Colon (tissue), 2 donors: ENCODE results near the gene FAM234A.
"Not testable (repeated sequence)": the region's sequence is repeated elsewhere in the genome, so short reads cannot be mapped to it uniquely, and the experiment has no call there.

Experiments used
- FAIRE-seq: peaks from 2 replicates; lab custom pipeline; 2012; peaks lifted over from hg19 to GRCh38; lab: Jason Lieb, UNC
- donor health status: control.
- donor health status: control.

The FAM234A gene

DNA sequence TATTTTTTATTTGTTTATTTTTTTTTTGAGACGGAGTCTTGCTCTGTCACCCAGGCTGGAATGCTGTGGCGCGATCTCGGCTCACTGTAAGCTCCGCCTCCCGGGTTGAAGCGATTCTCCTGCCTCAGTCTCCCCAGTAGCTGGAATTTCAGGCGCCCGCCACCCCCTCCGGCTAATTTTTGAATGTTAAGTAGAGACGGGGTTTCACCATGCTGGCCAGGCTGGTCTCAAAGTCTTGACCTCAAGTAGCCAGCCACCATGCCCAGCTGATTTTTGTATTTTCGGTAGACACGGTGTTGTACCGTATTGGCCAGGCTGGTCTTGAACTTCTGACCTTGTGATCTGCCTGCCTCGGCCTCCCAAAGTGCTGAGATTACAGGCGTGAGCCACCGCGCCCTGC, 4.3 kb upstream of the FAM234A start:
- FAIRE-seq = not testable (repeated sequence)

DNA sequence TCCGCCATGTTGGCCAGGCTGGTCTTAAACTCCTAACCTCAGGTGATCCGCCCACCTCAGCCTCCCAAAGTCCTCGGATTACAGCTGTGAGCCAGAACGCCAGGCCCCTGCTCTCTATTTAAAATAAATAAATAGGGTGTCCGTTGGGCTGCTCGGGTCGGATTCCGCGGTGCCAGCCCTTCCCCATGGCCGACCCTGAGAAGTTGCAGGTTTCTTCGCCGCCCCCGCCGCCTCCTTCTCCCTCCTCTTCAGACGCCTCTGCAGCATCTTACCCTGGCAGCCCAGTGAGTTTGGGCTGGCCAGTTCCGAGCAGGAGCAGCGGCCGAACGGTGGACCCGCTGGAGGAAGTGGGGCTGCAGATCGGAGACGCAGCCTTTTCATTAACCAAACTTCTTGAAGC, 3.7 kb upstream of the FAM234A start:
- no peak for FAIRE-seq

DNA sequence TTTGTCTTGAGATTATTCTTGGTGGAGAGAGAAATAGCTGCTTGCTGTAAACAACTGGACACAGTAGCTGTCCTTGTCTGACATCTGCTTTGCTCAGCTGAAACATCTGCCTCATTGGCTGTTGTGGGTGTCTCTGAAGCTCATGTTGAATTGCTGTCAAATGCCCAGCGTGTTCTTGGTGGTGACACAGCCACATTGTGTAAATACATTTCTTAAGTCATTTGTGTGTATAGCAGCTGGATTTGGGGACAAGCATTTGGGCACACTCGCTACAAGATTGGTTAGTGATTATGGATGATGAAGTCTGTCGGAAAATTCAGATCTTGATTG, 5.3 kb downstream of the FAM234A start:
- no peak for FAIRE-seq

DNA sequence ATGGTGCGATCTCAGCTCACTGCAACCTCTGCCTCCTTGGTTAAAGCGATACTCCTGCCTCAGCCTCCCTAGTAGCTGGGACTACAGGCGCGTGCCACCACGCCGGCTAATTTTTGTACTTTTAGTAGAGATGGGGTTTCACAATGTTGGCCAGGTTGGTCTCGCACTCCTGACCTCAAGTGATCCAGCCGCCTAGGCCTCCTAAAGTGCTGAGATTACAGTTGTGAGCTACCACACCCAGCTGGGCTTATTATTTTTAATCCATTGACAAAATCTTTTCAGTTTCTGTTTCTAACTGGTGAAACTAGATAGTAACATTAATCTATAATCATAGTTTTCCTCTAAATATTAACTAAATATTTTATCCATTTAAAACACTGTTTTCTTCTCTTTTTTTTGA, 5.9 kb downstream of the FAM234A start:
- FAIRE-seq = no peak

DNA sequence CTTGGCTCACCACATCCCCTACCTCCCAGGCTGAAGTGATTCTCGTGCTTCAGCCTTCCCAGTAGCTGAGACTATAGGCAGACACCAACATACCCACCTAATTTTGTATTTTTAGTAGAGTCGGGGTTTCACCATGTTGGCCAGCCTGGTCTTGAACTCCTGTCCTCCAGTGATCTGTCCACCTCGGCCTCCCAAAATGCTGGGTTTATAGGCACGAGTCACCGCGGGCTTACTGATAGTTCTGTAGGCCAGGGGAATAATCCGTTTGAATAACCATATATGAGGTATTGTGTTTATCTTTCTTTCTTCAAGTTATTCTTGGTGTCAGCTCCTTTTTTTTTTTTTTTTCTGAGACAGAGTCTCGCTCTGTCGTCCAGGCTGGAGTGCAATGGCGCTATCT, 7.7 kb downstream of the FAM234A start:
- FAIRE-seq = no peak

DNA sequence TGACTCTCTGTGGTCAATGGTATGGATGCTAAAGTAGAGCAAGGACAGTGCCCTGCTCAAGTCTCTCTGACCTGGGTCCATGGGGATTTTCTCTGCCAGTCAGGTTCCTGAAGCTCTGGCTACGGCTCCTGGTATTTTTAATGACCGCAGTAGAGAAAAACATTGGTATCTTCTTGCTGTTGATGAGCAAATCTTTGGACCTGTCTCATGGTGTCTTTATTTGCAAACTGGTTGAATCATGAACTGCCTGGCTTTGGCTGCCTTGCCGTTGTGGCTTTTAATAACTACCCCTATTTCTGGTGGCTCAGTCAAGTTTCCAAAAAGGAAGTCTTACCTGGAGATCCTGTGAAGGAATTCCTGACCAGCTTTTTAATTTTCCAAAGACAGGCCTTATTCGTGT, 8.7 kb downstream of the FAM234A start:
- FAIRE-seq = no peak

DNA sequence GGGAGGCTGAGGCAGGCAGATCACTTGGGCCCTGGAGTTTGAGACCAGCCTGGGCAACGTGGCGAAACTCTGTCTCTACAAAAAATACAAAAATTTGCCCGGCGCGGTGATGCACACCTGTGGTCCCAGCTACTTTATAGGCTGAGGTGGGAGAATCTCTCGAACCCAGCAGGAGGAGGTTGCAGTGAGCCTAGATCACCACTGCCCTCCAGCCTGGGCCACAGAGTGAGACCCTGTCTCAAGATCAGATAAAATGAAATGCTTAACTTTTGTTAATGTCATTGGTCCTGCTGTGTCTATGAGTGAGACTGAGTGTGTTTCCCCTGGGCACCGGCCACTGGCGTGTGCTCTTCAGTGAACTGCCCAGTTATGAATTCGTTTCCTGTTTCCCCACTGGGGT, 10.5 kb downstream of the FAM234A start:
- FAIRE-seq = no peak

DNA sequence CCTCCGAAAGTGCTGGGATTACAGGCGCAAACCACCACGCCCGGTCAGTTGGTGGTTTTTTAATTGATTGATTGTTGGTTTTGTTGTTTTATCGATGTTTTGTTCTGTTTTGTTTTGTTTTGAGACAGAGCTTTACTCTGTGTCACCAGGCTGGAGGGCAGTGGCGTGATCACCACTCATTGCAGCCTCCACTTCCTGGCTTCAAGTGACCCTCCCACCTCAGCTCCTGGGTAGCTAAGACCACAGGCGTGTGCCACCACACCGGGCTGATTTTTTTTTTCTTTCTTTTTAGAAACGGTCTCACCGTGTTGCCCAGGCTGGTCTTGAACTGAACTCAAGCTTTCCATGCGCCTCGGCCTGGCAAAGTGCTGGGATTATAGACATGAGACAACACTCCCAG, 12.4 kb downstream of the FAM234A start:
- FAIRE-seq = no peak

DNA sequence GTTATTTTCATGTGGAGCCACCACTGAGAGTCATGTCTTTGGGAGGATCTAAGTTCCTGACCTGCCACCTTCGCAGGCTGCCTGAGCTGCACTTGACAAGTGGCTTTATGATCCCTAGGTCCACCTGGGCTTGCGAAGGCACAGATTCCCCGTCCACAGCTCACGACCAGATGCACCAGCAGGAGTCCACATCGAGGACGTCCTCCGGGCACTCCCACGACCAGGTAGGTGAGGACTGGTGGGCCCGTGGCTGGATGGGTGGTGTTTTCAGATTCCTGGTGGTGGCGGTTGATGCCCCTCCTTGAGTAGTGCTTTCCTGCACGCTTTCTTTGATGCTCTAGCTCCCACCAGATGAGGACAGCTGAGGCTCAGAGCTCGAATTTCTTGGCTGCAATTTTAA, 14.8 kb downstream of the FAM234A start:
- no peak for FAIRE-seq

DNA sequence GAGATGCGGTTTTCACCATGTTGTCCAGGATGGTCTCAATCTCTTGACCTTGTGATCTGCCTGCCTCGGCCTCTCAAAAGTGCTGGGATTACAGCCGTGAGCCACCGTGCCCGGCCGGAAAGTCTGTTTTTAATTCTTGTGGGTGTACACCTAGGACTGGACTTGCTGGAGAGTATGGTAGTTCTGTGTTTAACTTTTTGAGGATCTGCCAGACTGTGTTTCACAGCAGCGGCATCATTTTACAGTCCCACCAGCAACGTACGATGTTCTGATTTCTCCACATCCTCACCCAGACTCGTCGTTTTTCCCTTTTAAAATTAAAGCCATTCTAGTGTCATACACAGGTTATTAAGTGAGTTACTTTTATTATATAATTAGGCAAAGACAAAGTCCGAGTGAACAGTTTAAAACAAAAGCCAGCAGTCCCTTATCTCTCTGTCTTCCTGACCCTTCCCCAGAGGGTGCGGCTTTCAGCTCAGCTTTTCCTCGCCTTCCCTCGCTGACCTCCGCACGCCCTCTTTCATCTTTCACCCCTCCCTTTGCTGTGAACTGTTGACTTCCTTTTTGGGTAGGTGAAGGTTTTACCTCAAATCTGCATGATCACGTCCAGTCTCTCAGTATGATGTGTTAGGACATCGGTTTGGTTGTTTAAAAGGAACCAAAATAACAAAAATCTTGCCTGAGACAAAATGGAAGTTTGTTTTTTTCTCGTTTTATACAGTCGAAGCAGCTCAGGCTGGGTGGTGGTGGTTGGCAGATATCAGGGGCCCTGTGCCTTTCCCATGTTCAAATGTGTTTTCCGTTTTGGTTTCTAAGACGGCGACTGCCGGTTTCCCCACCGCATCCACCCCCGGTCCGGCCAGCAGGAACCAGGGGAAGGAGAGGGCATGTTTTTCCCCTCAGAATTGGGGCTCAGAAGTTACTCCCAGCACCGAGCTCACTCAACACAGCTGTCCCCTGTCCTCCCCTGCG, 18.0 kb downstream of the FAM234A start:
- FAIRE-seq = no peak

DNA sequence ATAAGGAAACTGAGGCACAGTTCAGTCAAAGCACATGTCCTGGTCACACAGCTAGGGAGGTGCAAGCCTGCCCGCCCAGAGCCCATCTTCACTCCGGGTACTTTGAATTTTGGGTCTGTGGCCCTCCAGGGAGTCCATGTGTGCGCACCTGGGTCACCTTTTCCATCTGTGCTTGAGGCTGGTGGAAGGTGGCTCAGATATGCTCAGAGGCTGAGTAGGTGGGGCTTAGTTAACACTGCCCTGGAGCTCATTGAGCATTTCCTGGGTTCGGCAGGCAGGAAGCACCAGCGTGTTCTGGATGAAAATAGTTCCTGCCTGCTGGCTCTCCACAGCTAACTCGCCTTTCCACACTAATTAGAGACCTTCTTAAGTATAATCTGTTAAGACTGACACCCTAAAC, 19.2 kb downstream of the FAM234A start:
- FAIRE-seq = no peak

DNA sequence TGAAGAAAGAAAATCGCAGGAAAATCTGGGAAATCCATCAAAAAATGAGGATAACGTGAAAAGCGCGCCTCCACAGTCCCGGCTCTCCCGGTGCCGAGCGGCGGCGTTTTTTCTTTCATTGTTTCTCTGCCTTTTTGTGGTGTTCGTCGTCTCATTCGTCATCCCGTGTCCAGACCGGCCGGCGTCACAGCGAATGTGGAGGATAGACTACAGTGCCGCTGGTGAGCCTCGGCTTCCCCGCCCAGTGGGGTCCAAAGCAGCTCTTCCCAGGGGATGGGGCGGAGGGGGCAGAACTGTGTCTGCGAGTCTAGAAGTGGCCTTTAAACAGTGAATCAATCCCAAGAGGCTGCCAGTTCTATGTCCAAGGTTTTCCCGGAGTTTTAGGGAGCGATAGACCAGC, 19.8 kb downstream of the FAM234A start:
- no peak for FAIRE-seq

DNA sequence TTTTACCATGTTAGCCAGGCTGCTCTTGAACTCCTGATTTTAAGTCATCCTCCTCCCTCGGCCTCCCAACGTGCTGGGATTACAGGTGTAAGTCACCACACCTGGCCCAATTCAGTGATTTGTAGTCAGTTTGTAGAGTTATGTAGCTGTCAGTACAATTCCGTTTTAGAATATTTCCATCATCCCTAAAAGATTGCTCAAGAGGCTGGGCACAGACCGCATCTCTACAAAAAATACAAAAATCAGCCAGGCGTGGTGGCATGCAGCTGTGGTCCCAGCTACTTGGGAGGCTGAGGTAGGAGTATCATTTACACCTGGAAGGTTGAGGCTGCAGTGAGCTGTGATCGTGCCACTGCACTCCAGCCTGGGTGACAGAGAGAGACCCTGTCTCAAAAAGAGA, 20.6 kb downstream of the FAM234A start:
- FAIRE-seq = no peak

DNA sequence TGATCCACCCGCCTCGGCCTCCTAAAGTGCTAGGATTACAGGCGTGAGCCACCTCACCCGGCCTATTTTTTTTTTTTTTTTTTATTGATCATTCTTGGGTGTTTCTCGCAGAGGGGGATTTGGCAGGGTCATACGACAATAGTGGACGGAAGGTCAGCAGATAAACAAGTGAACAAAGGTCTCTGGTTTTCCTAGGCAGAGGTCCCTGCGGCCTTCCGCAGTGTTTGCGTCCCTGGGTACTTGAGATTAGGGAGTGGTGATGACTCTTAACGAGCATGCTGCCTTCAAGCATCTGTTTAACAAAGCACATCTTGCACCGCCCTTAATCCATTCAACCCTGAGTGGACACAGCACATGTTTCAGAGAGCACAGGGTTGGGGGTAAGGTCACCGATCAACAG, 23.5 kb downstream of the FAM234A start:
- FAIRE-seq = not testable (repeated sequence)

DNA sequence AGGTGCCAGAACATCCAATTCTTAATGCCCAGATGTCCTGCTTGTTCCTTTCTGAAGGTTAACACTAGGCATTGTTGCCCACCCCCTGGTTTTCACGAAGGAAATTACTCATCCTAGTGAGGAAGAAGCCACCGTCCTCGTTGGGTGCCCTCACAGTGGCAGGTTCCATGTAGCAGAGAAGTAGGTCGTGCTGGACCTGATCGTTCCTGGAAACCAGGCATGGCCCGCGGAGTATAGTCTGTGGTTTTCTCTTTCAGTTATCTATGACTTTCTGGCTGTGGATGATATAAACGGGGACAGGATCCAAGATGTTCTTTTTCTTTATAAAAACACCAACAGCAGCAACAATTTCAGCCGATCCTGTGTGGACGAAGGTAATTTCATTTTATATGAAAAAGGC, 24.6 kb downstream of the FAM234A start:
- no peak for FAIRE-seq

DNA sequence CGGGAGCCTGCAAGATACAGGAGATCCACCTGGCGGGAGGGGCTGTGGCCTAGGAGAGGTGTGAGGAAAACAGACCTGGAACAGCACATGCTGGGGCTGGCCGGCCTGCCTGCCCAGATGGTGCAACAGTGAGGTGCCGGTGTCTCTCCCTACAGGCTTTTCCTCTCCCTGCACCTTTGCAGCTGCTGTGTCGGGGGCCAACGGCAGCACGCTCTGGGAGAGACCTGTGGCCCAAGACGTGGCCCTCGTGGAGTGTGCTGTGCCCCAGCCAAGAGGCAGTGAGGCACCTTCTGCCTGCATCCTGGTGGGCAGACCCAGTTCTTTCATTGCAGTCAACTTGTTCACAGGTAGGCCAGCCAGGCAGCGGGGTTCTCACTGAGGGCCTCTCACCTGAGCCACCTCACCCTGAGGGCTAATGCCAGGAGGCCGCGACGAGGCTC, 25.2 kb downstream of the FAM234A start:
- no peak for FAIRE-seq

DNA sequence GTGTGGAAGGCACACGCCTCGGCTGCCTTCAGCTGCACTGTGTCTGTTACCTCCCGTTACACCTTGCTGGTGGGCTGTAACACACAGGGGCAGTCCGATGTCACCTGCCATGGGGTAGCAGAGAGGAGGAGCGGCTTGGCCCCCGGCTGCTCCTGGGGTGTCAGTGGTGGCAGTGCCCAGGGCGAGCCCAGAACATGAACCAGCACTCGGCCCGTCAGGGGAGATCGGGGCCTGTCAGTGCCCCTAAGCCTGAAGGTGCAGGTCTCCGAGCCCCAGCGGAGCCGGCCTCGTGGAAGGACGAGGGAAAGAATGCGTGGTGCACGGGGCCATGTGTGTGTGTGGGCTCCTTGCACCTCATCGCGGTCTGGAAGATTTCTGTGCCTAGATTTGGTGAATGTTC, 25.7 kb downstream of the FAM234A start:
- FAIRE-seq = no peak

DNA sequence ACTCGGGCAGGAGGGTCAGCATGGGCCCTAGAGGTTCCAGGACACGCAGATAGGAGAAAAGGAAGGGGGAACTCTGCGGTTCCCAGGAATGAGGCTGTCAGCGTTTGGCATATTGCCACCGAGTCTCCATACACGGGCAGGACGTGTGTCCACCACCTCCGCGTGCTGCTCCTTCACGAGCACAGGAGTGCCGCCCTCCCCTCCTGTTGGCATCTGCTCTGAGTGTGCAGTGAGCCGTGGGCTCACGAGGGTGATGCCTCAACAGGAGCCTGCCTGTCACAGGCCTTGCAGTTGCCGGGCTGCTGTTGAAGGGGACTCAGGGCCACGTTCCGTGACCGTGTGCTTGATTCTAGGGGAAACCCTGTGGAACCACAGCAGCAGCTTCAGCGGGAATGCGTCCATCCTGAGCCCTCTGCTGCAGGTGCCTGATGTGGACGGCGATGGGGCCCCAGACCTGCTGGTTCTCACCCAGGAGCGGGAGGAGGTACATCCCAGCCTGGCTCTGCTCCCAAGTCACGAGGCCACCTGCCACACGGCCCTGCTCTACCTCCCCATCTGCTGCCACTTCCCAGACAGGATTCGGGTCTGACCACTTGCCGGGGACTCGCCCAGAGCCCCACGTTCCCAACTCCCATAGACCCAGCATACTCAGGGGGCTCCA, 26.5 kb downstream of the FAM234A start:
- FAIRE-seq = no peak

DNA sequence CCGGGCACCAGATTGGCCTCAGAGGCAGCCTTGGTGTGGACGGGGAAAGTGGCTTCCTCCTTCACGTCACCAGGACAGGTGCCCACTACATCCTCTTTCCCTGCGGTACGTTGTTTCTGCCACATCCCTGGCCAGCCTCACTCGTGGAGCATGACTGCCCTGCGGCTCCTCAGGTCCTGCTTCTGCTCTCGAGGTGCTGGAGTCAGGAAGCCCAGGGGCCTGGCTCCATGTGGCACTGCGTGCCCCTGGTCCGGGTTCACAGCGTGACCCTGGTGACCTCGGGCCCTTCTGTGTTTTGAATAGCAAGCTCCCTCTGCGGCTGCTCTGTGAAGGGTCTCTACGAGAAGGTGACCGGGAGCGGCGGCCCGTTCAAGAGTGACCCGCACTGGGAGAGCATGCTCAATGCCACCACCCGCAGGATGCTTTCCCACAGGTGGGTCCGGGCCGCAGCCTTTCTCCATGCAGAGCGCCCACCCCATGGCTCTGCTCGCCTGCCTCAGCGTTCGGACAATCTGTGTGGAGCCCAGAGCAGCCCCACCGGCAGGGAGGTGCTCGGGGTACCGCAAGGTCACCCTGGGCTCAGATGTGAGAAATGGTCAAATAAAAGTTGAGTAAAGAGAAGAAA, 27.6 kb downstream of the FAM234A start:
- no peak for FAIRE-seq

DNA sequence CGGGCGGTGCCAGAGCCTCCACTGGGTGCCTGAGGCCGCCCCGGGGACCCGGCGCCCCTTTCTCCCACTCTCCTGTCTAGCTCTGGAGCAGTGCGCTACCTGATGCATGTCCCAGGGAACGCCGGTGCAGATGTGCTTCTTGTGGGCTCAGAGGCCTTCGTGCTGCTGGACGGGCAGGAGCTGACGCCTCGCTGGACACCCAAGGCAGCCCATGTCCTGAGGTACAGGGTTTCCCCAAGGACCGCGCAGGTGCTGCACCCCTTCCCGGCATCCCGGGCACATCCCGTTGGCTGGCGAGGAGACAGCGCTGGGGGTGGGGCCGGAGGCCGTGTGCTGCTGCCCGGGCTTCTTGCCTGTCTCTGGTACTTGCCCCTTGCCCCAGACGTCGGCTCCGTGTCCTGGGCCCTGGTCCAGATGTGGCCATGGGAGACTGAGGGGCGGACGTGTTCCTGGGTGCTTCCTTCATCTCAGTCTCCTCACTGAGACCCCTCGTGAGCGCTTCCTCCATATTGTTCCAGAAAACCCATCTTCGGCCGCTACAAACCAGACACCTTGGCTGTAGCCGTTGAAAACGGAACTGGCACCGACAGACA, 28.7 kb downstream of the FAM234A start:
- FAIRE-seq = no peak

DNA sequence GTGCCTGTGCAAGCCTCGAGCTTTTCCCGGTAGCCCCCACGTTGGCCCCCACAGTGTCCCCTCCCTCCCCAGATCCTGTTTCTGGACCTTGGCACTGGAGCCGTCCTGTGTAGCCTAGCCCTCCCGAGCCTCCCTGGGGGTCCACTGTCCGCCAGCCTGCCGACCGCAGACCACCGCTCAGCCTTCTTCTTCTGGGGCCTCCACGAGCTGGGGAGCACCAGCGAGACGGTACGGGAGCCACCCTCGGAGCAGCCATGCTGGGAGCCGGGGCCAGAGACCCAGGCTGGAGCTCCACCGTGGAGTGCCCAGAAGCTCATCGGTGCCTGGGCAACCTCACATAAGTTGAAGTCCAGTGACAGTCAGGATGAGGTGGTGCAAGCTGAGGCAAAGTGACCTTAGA, 29.3 kb downstream of the FAM234A start:
- FAIRE-seq = no peak

DNA sequence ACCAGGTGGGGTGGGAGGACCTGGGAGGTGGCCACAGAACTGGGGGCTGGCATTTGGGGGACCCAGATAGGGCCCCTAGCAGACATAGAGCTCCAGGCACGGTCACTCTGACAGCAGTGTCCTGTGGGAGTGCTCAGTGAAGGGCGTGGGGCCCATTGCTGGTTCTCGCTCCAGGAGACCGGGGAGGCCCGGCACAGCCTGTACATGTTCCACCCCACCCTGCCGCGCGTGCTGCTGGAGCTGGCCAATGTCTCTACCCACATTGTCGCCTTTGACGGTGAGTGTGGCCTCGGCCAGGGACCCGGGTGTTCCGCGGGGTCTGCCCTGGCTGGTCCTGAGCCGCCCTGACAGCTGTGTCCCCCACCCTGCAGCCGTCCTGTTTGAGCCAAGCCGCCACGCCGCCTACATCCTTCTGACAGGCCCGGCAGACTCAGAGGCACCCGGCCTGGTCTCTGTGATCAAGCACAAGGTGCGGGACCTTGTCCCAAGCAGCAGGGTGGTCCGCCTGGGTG, 29.9 kb downstream of the FAM234A start:
- no peak for FAIRE-seq
